Measurements from ENCODE around the gene TMPRSS13.

DNA sequence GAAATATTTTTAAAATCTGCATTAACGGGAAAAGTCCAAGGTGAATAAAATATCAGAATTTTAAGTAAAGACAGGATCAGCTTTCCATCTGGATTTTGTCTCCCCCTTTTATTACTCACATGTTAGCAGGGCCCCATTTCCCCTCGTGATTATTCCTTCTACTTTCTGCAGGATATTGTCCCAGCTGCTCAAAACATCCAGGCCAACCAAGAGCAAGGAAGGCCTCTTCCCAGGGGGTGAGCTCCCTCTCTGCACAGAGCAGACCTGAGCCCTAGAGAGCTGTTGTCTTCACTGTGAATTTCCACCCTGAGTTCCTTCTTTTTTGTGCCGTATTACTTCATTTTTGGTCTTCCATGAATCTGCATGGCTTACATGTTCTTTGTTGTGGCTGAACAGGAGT is 3.7 kb upstream of the TMPRSS13 start:
- TF ChIP-seq CTCF (IDR thresholded peaks at IDR 0.05) (no peak), EP300 (IDR thresholded peaks at IDR 0.05) (no peak), POLR2A (IDR thresholded peaks at IDR 0.05) (no peak)
